ENCODE results near the gene SCUBE3. TPM values are rescaled to one million over a fixed set of nuclear protein-coding genes. Genes with fewer than 3 reads are reported as not detected.
A peak's percentile ranks its signal among the peaks of the same experiment; 100 is the strongest.

SCUBE3 gene
- total RNA-seq (2021; fragmentation: NEBNext Ultra II Directional; extraction: Animal tissue kit (Norgen Biotek cat#: 25700)) (1.0 TPM in 2 replicates), polyA plus RNA-seq (2011; rRNA removed) (0.80 and 1.1 TPM in 2 replicates), polyA minus RNA-seq (2011; rRNA and poly(A)+ RNA removed) (1.9 and 2.0 TPM in 2 replicates)
- polyA plus RNA-seq (2011; cell fraction: cytosol; rRNA removed): 0.89 TPM
- polyA plus RNA-seq (2011; cell fraction: nucleus; rRNA removed): 3.3 TPM
- 1.1 to 1.3 TPM (median 1.1 TPM) in 4 replicates for polyA plus RNA-seq (2012, experiment 1 of 2)
- 0.35 TPM for polyA plus RNA-seq (2012, experiment 2 of 2)
- polyA plus RNA-seq (2013, experiment 1 of 2): 0.53 TPM
- polyA plus RNA-seq (2013, experiment 2 of 2): 0.52 TPM
- polyA minus RNA-seq (2011; cell fraction: cytosol; rRNA and poly(A)+ RNA removed): 1.2 TPM
- polyA minus RNA-seq (2011; cell fraction: nucleus; rRNA and poly(A)+ RNA removed): 1.5 TPM
- long read RNA-seq, experiment 1, partial matches to known transcripts: 1 of 1 reads
- long read RNA-seq, experiment 1, other reads (novel, unspliced or antisense): 0 of 1 reads
- long read RNA-seq, experiment 2: 0 reads

GRCh38 chr6:35213824-35214756, at the start of gene SCUBE3:
Gene SCUBE3, plus strand, starts transcription at chr6:35213956. Its CDS starts 463 bp downstream, at chr6:35214419.
- Histone ChIP-seq H3K23me2 (ENCODE audit: low read depth, low read length) (peaks cover 17% of the 10 kb centered on the region; the same call in 1 of the 2 replicates), H2BK15ac (ENCODE audit: low read length) (peak within 1 kb of the TSS; percentile 81; the same call in 1 of the 2 replicates), H3K4me1 (replicated peaks in 1 of 4; ENCODE audit: control insufficient read depth in 3 of 4, insufficient read depth in 4 of 4, low read length in 3 of 4) (peaks cover 7 to 37% (median 29%) of the 10 kb centered on the region in 4 experiments), H2BK20ac (ENCODE audit: low read length) (no peak within 1 kb of the TSS), H3K27me3 (replicated peaks in 1 of 4; ENCODE audit: control insufficient read depth in 3 of 4, extremely low read depth in 1 of 4, insufficient read depth in 3 of 4, low read length in 3 of 4) (peaks cover 25 to 77% (median 64%) of the 10 kb centered on the region in 4 experiments), H2BK12ac (ENCODE audit: low read depth, low read length) (peak within 1 kb of the TSS; percentile 68; the same call in 1 of the 2 replicates), H3K79me1 (ENCODE audit: low read depth, low read length) (no peaks in the 10 kb centered on the region), H4K91ac (replicated peaks; ENCODE audit: insufficient read length, low read length) (peak within 1 kb of the TSS; percentile 8), H4K8ac (ENCODE audit: extremely low read depth, insufficient read depth, low read length) (peak within 1 kb of the TSS; percentile 22; the same call in 1 of the 2 replicates), H3K9ac (replicated peaks in 1 of 4; ENCODE audit: extremely low read depth in 1 of 4, low read depth in 3 of 4, low read length in 3 of 4) (peak within 1 kb of the TSS in 3 of 4 experiments; percentile 3 to 42 (median 38); a peak in 5 of 7 replicates), H2AK5ac (ENCODE audit: low read depth, low read length) (no peak within 1 kb of the TSS), H4K5ac (ENCODE audit: insufficient read length, low read depth, low read length) (peak within 1 kb of the TSS; percentile 12), H3K4ac (replicated peaks; ENCODE audit: insufficient read length, low read depth, low read length) (no peak within 1 kb of the TSS), H3K56ac (replicated peaks; ENCODE audit: insufficient read length, low read depth, low read length) (no peak within 1 kb of the TSS), H2AFZ (ENCODE audit: low read length) (no peak within 1 kb of the TSS; the same call in 1 of the 2 replicates), H4K20me1 (replicated peaks in 1 of 2; ENCODE audit: control insufficient read depth in 1 of 2, insufficient read depth in 2 of 2, low read length in 2 of 2) (peaks cover 2 to 17% of the 10 kb centered on the region in 2 experiments), H3K18ac (ENCODE audit: extremely low read depth, low read length) (peak within 1 kb of the TSS; percentile 64; the same call in 1 of the 2 replicates), H3K27ac (ENCODE audit: low read depth, low read length) (no peak within 1 kb of the TSS), H3K14ac (ENCODE audit: insufficient read length) (no peak within 1 kb of the TSS), H3K9me3 (ENCODE audit: insufficient read depth in 2 of 2, low read depth in 1 of 2, low read length in 1 of 2) (no peaks in the 10 kb centered on the region), H3K79me2 (ENCODE audit: control insufficient read depth in 1 of 2, insufficient read depth in 2 of 2, low read length in 2 of 2) (no peaks in the 10 kb centered on the region), H3K4me2 (ENCODE audit: insufficient read depth in 1 of 2, low read depth in 2 of 2, low read length in 2 of 2) (peak within 1 kb of the TSS; percentile 91 to 92), H2BK5ac (ENCODE audit: low read depth, low read length) (no peak within 1 kb of the TSS; the same call in 1 of the 2 replicates), H3K4me3 (ENCODE audit: extremely low read depth in 1 of 4, insufficient read depth in 2 of 4, low read depth in 3 of 4, low read length in 4 of 4) (peak within 1 kb of the TSS; percentile 45 to 74 (median 60)), H2BK120ac (replicated peaks; ENCODE audit: low read depth, low read length) (no peak within 1 kb of the TSS), H3K23ac (ENCODE audit: insufficient read length) (no peak within 1 kb of the TSS), H3K36me3 (ENCODE audit: control insufficient read depth in 2 of 4, insufficient read depth in 4 of 4, low read length in 3 of 4) (no peaks in the 10 kb centered on the region)
- FAIRE-seq (peak; percentile 13), DNase-seq (ENCODE audit: low read depth in 1 of 2, low spot score in 2 of 2) (peak in 1 of 2 experiments; percentile 81)
- 3% methylated on average over 32 of the region's 89 CpGs; no CpG with 5 or more reads in 1 of the 2 experiments for WGBS, 2 experiments (ENCODE audit: extremely low coverage in 1 of 2, insufficient coverage in 1 of 2, insufficient read length in 1 of 2, insufficient replicate concordance in 2 of 2, low coverage in 1 of 2, low lambda C conversion rate in 2 of 2, missing lambda C conversion rate in 1 of 2)
- ChIA-PET CTCF (ENCODE audit: partially characterized antibody) (interaction anchor here (0.6 to 19.1 kb wide), 4 partner anchors 14 to 227 kb away, joined by 3 to 219 read pairs (median 32); no protein-coding TSS in a partner anchor), POLR2A (ENCODE audit: partially characterized antibody) (interaction anchor here (0.9 to 2.5 kb wide), 5 partner anchors 13 to 244 kb away, joined by 3 to 9 read pairs (median 4); no protein-coding TSS in a partner anchor)
- no peak for TF ChIP-seq NANOG (IDR thresholded peaks at IDR 0.05; ENCODE audit: insufficient read depth, low read depth, low read length, poor library complexity, severe bottlenecking)
- TF ChIP-seq, protein P1, sequence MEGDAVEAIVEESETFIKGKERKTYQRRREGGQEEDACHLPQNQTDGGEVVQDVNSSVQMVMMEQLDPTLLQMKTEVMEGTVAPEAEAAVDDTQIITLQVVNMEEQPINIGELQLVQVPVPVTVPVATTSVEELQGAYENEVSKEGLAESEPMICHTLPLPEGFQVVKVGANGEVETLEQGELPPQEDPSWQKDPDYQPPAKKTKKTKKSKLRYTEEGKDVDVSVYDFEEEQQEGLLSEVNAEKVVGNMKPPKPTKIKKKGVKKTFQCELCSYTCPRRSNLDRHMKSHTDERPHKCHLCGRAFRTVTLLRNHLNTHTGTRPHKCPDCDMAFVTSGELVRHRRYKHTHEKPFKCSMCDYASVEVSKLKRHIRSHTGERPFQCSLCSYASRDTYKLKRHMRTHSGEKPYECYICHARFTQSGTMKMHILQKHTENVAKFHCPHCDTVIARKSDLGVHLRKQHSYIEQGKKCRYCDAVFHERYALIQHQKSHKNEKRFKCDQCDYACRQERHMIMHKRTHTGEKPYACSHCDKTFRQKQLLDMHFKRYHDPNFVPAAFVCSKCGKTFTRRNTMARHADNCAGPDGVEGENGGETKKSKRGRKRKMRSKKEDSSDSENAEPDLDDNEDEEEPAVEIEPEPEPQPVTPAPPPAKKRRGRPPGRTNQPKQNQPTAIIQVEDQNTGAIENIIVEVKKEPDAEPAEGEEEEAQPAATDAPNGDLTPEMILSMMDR (IDR thresholded peaks at IDR 0.05; ENCODE audit: control extremely low read depth in 1 of 3, insufficient read depth in 1 of 3, low read depth in 1 of 3, low read length in 3 of 3): no peak
- TF ChIP-seq TAF1 (IDR thresholded peaks at IDR 0.05; ENCODE audit: low read depth, low read length): peak; percentile 40; the same call in 1 of the 2 replicates
- TF ChIP-seq CHD2 (IDR thresholded peaks at IDR 0.05; ENCODE audit: low read length): no peak
- TF ChIP-seq KDM5A (IDR thresholded peaks at IDR 0.05; ENCODE audit: low read length): no peak

All from H1 (cell line).